GM06990 (cell line): ENCODE data around the gene GCSH.

ENCODE experiments used
- DNase-seq: peaks from one replicate; pipeline ENCODE4 v3.0.0-alpha.2; 2011; ENCODE audit not compliant: insufficient read length; ENCODE audit errors: extremely low read depth
- H3K27me3 ChIP-seq: replicated peaks from 2 replicates; pipeline ENCODE4 v1.6.0; 2011; ENCODE audit warnings: low read length; ENCODE audit not compliant: control insufficient read depth, insufficient read depth
- H3K36me3 ChIP-seq: 2 replicates; pipeline ENCODE4 v1.5.1; 2011; ENCODE audit warnings: low read length; ENCODE audit not compliant: control insufficient read depth, insufficient read depth
- H3K4me3 ChIP-seq: replicated peaks from 2 replicates; pipeline ENCODE4 v1.5.1; 2011; ENCODE audit warnings: low read depth, mild to moderate bottlenecking, control low read depth, low read length
- CTCF ChIP-seq: IDR thresholded peaks from 2 replicates; pipeline ENCODE4 v1.5.1; 2011; ENCODE audit warnings: low read length, control low read depth, mild to moderate bottlenecking, inconsistent platforms; ENCODE audit not compliant: insufficient read depth, poor library complexity, severe bottlenecking

Gene GCSH

GRCh38 chr16:81077076-81077940, 18.9 kb downstream of the GCSH start, which contains the start of gene C16orf46:
Gene C16orf46 (minus strand): TSS chr16:81077238. CDS start chr16:81063955, 13,283 bp downstream.
- H3K4me3 ChIP-seq, result peak within 1 kb of the TSS; percentile 75
- no peaks in the 10 kb centered on the region for H3K27me3 ChIP-seq
- no peaks in the 10 kb centered on the region for H3K36me3 ChIP-seq
- peak; percentile 98 for DNase-seq
- TF ChIP-seq CTCF, result no peak

GRCh38 chr16:81076566-81077075, 19.6 kb downstream of the GCSH start:
- Histone ChIP-seq H3K36me3 (no peaks in the 10 kb centered on the region), H3K27me3 (no peaks in the 10 kb centered on the region), H3K4me3 (peak overlapping the region; percentile 75)
- DNase-seq, result no peak
- TF ChIP-seq CTCF, result no peak

GRCh38 chr16:81073560-81074330, 22.4 kb downstream of the GCSH start:
- no peak for DNase-seq
- H3K4me3 ChIP-seq, result no peak overlapping the region
- no peaks in the 10 kb centered on the region for H3K27me3 ChIP-seq
- TF ChIP-seq CTCF, result no peak
- H3K36me3 ChIP-seq, result no peaks in the 10 kb centered on the region

GRCh38 chr16:81071805-81072204, 24.4 kb downstream of the GCSH start:
- H3K36me3 ChIP-seq, result no peaks in the 10 kb centered on the region
- DNase-seq, result no peak
- no peak for TF ChIP-seq CTCF
- H3K4me3 ChIP-seq, result no peak overlapping the region
- no peaks in the 10 kb centered on the region for H3K27me3 ChIP-seq

- H3K4me3 ChIP-seq, result no peak overlapping the region
- TF ChIP-seq CTCF, result no peak
- no peaks in the 10 kb centered on the region for H3K27me3 ChIP-seq
- no peaks in the 10 kb centered on the region for H3K36me3 ChIP-seq
- no peak for DNase-seq
These were observed 25.2 kb downstream of the GCSH start for GRCh38 chr16:81070979-81071378.
